MM.1S (cell line): Measurements from ENCODE around the gene CNGB1.

Experiments used
- DNase-seq: peaks from one replicate; pipeline ENCODE4 v3.0.0-alpha.2; 2015
- H2AFZ ChIP-seq: fragments of 300-600 bp; sonication (generic); 2 replicates; pipeline ENCODE4 v1.6.0; 2016; ENCODE audit warnings: antibody characterized with exemption, low read length
- H3F3A ChIP-seq: fragments of 300-600 bp; sonication (generic); 2 replicates; pipeline ENCODE4 v1.6.1; 2016; ENCODE audit warnings: mild to moderate bottlenecking, antibody characterized with exemption, low read length, moderate library complexity, mixed read lengths; ENCODE audit not compliant: insufficient read depth
- H3K27ac ChIP-seq: fragments of 300-600 bp; sonication (generic); 2 replicates; pipeline ENCODE4 v1.5.1; 2016; ENCODE audit warnings: mild to moderate bottlenecking, low read length
- H3K27me3 ChIP-seq: fragments of 300-600 bp; sonication (generic); replicated peaks from 2 replicates; pipeline ENCODE4 v1.6.0; 2016; ENCODE audit warnings: low read length; ENCODE audit not compliant: insufficient read depth
- H3K36me3 ChIP-seq: fragments of 300-600 bp; sonication (generic); replicated peaks from 2 replicates; pipeline ENCODE4 v1.6.1; 2016; ENCODE audit warnings: mild to moderate bottlenecking, low read length, mixed read lengths; ENCODE audit not compliant: insufficient read depth
- H3K4me1 ChIP-seq: fragments of 300-600 bp; sonication (generic); 2 replicates; pipeline ENCODE4 v1.6.1; 2016; ENCODE audit warnings: low read length, mixed read lengths
- H3K4me2 ChIP-seq: fragments of 300-600 bp; sonication (generic); 2 replicates; pipeline ENCODE4 v1.6.0; 2016; ENCODE audit warnings: low read depth, low read length
- H3K4me3 ChIP-seq: fragments of 300-600 bp; sonication (generic); 2 replicates; pipeline ENCODE4 v1.5.1; 2016; ENCODE audit warnings: low read length, mixed read lengths
- H3K79me2 ChIP-seq: fragments of 300-600 bp; sonication (generic); 2 replicates; pipeline ENCODE4 v1.6.1; 2016; ENCODE audit warnings: mixed run types, low read length, mixed read lengths
- H3K9ac ChIP-seq: fragments of 300-600 bp; sonication (generic); 2 replicates; pipeline ENCODE4 v1.6.1; 2016; ENCODE audit warnings: low read length, mixed read lengths
- H3K9me2 ChIP-seq: fragments of 300-600 bp; sonication (generic); replicated peaks from 2 replicates; pipeline ENCODE4 v1.6.1; 2016; ENCODE audit warnings: mild to moderate bottlenecking, low read length, mixed read lengths; ENCODE audit not compliant: insufficient read depth
- H3K9me3 ChIP-seq: fragments of 300-600 bp; sonication (generic); replicated peaks from 2 replicates; pipeline ENCODE4 v1.6.1; 2016; ENCODE audit warnings: mild to moderate bottlenecking, low read length, mixed read lengths; ENCODE audit not compliant: insufficient read depth
- H4K20me1 ChIP-seq: fragments of 300-600 bp; sonication (generic); 2 replicates; pipeline ENCODE4 v1.6.1; 2016; ENCODE audit warnings: mild to moderate bottlenecking, low read length, moderate library complexity, mixed read lengths; ENCODE audit not compliant: insufficient read depth
- CTCF ChIP-seq: fragments of 300-600 bp; sonication (generic); IDR thresholded peaks from 2 replicates; pipeline ENCODE4 v1.5.1; 2016; ENCODE audit warnings: antibody characterized with exemption, low read length, mixed read lengths
- EZH2 ChIP-seq: fragments of 300-600 bp; sonication (generic); optimal IDR thresholded peaks from 2 replicates; pipeline ENCODE3; 2017; ENCODE audit warnings: low read depth, mild to moderate bottlenecking, antibody characterized with exemption, low read length, mixed read lengths
- EZH2phosphoT487 ChIP-seq: fragments of 300-600 bp; sonication (generic); IDR thresholded peaks from 2 replicates; pipeline ENCODE4 v1.6.1; 2018; ENCODE audit warnings: antibody characterized with exemption, low read length

CNGB1 gene

GRCh38 chr16:57976331-57976796, 5.4 kb upstream of the CNGB1 start:
- no peaks in the 10 kb centered on the region for H3F3A ChIP-seq
- H3K9me2 ChIP-seq: no peaks in the 10 kb centered on the region
- no peaks in the 10 kb centered on the region for H4K20me1 ChIP-seq
- no peak overlapping the region for H3K9ac ChIP-seq
- no peak overlapping the region for H3K27ac ChIP-seq
- TF ChIP-seq EZH2: no peak
- TF ChIP-seq EZH2phosphoT487: no peak
- no peak for TF ChIP-seq CTCF
- no peak overlapping the region for H2AFZ ChIP-seq
- no peaks in the 10 kb centered on the region for H3K79me2 ChIP-seq
- no peak overlapping the region for H3K4me2 ChIP-seq
- H3K27me3 ChIP-seq: no peaks in the 10 kb centered on the region
- H3K36me3 ChIP-seq: no peaks in the 10 kb centered on the region
- no peak for DNase-seq
- no peaks in the 10 kb centered on the region for H3K4me1 ChIP-seq
- no peak overlapping the region for H3K4me3 ChIP-seq
- H3K9me3 ChIP-seq: no peaks in the 10 kb centered on the region

GRCh38 chr16:57972306-57972705, 1.4 kb upstream of the CNGB1 start:
- DNase-seq: no peak
- Histone ChIP-seq H3K27me3 (no peaks in the 10 kb centered on the region), H3K79me2 (no peaks in the 10 kb centered on the region), H3K9ac (no peak overlapping the region), H3K9me2 (no peaks in the 10 kb centered on the region), H3K4me1 (no peaks in the 10 kb centered on the region), H4K20me1 (no peaks in the 10 kb centered on the region), H3F3A (no peaks in the 10 kb centered on the region), H2AFZ (no peak overlapping the region), H3K36me3 (no peaks in the 10 kb centered on the region), H3K4me3 (no peak overlapping the region), H3K4me2 (no peak overlapping the region), H3K27ac (no peak overlapping the region), H3K9me3 (no peaks in the 10 kb centered on the region)
- TF ChIP-seq EZH2 (no peak), CTCF (no peak), EZH2phosphoT487 (no peak)

DNA sequence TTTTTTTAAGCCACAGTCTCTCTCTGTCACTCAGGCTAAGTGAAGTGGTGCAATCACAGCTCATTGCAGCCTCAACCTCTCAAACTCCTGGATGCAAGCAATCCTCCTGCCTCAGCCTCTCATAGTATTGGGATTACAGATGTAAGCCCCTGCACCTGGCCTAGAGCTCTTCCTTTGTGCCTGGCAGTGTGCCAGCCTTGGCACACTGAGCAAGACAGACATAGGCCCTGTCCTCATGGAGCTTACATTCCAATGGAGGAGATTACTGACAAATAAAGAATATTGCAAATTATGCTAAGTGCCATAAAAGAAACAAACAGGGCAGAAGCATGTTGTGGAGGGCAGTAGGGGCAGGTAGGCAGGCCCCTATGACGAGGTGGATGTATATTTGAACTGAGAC, 920 bp upstream of the CNGB1 start:
- DNase-seq: no peak
- no peak for TF ChIP-seq EZH2
- TF ChIP-seq CTCF: no peak
- no peak for TF ChIP-seq EZH2phosphoT487
- no peaks in the 10 kb centered on the region for H4K20me1 ChIP-seq
- no peaks in the 10 kb centered on the region for H3K9me3 ChIP-seq
- no peaks in the 10 kb centered on the region for H3K79me2 ChIP-seq
- no peak overlapping the region for H3K4me3 ChIP-seq
- H3K4me1 ChIP-seq: no peaks in the 10 kb centered on the region
- H3F3A ChIP-seq: no peaks in the 10 kb centered on the region
- no peak overlapping the region for H3K4me2 ChIP-seq
- no peak overlapping the region for H2AFZ ChIP-seq
- H3K27me3 ChIP-seq: no peaks in the 10 kb centered on the region
- no peaks in the 10 kb centered on the region for H3K36me3 ChIP-seq
- H3K27ac ChIP-seq: no peak overlapping the region
- no peak overlapping the region for H3K9ac ChIP-seq
- H3K9me2 ChIP-seq: no peaks in the 10 kb centered on the region
